K562 (cell line): Measurements from ENCODE around the gene MARCHF5. TPM values are rescaled to one million over a fixed set of nuclear protein-coding genes. Genes with fewer than 3 reads are reported as not detected.

Source experiments
- ATAC-seq: fragments of 200-7000 bp; cut with Tn5 transposase; 3 replicates; pipeline ENCODE4 v1.9.1; 2020; ENCODE audit warnings: moderate library complexity
- BruUV-seq: library from RNA; stranded (reverse); fragments of 400-500 nt; replicated peaks from 2 replicates; lab custom pipeline; 2021; lab: Mats Ljungman, UMichigan
- CTCF ChIA-PET: fragments of 300-600 bp; formaldehyde crosslinking; extraction: SDS; loops from one replicate; lab custom pipeline; 2021; ENCODE audit warnings: low intra/inter-chr PET ratio; lab: Yijun Ruan, JAX
- POLR2A ChIA-PET: fragments of 300-600, 350-650 bp; sonication (Branson Sonifier 250); formaldehyde crosslinking; extraction: SDS; loops from one replicate; lab custom pipeline; 2021; ENCODE audit warnings: antibody characterized with exemption, inconsistent platforms; lab: Yijun Ruan, JAX
- DNase-seq, 4 experiments: peaks; one replicate each; pipeline versions ENCODE4 v3.0.0 to v3.0.0-alpha.2; 2011 to 2018; ENCODE audit warnings: low spot score in 3 of 4, mixed read lengths in 3 of 4; ENCODE audit errors: extremely low read depth in 1 of 4
- FAIRE-seq: peaks from 2 replicates; lab custom pipeline; 2011; peaks lifted over from hg19 to GRCh38; lab: Jason Lieb, UNC
- H2AFZ ChIP-seq: 2 replicates; pipeline ENCODE4 v1.6.0; 2011; ENCODE audit warnings: low read depth, low read length, control low read depth, inconsistent platforms
- H3K27ac ChIP-seq: fragments of 200-600 bp; 3 replicates; pipeline ENCODE4 v1.8.0; 2011; ENCODE audit warnings: low read depth, mild to moderate bottlenecking, control low read depth, inconsistent platforms, low read length, moderate library complexity, mixed read lengths; ENCODE audit errors: extremely low read depth
- H3K27me3 ChIP-seq, 2 experiments: fragments of 300-600 bp in 1 of 2; 2 replicates in 1 of 2; 3 replicates in 1 of 2; pipeline versions ENCODE4 v1.6.0 to v1.8.0; 2011; ENCODE audit warnings: inconsistent platforms in 2 of 2, low read length in 2 of 2, mild to moderate bottlenecking in 1 of 2, mixed read lengths in 1 of 2, moderate library complexity in 1 of 2; ENCODE audit not compliant: control insufficient read depth in 2 of 2, insufficient read depth in 2 of 2
- H3K36me3 ChIP-seq: fragments of 300-600 bp; 3 replicates; pipeline ENCODE4 v1.8.0; 2011; ENCODE audit warnings: mild to moderate bottlenecking, low read length, inconsistent platforms; ENCODE audit not compliant: control insufficient read depth, insufficient read depth
- H3K4me1 ChIP-seq, 2 experiments: fragments of 200-600 bp in 1 of 2; replicated peaks in 1 of 2; 2 replicates in 1 of 2; 3 replicates in 1 of 2; pipeline versions ENCODE4 v1.5.1 to v1.8.0; 2011; ENCODE audit warnings: inconsistent platforms in 2 of 2, low read length in 2 of 2, mild to moderate bottlenecking in 1 of 2, mixed read lengths in 1 of 2, moderate library complexity in 1 of 2; ENCODE audit not compliant: control insufficient read depth in 2 of 2, insufficient read depth in 2 of 2
- H3K4me2 ChIP-seq: 2 replicates; pipeline ENCODE4 v1.6.1; 2011; ENCODE audit warnings: low read length, control low read depth, inconsistent platforms, mixed read lengths; ENCODE audit not compliant: insufficient read depth
- H3K4me3 ChIP-seq: fragments of 200-600 bp; sonication (generic), shearing (Covaris generic); 2 replicates; pipeline ENCODE4 v1.5.1; 2016; ENCODE audit warnings: control low read depth, inconsistent platforms
- H3K79me2 ChIP-seq: fragments of 200-600 bp; 3 replicates; pipeline ENCODE4 v1.8.0; 2011; ENCODE audit warnings: low read length, inconsistent platforms; ENCODE audit not compliant: control insufficient read depth, insufficient read depth
- H3K9ac ChIP-seq, 2 experiments: 2 replicates each; pipeline versions ENCODE4 v1.6.0 to v1.6.1; 2011; ENCODE audit warnings: low read depth in 2 of 2, low read length in 2 of 2, control low read depth in 1 of 2, inconsistent platforms in 1 of 2, mild to moderate bottlenecking in 1 of 2, mixed read lengths in 1 of 2; ENCODE audit not compliant: insufficient read depth in 1 of 2
- H3K9me1 ChIP-seq: one replicate; pipeline ENCODE4 v1.6.0; 2011; ENCODE audit warnings: inconsistent platforms, mild to moderate bottlenecking, low read length, moderate library complexity; ENCODE audit not compliant: control insufficient read depth, insufficient read depth
- H3K9me3 ChIP-seq: replicated peaks from 2 replicates; pipeline ENCODE4 v1.5.1; 2011; ENCODE audit warnings: low read depth, low read length, inconsistent platforms; ENCODE audit not compliant: control insufficient read depth, insufficient read depth
- H4K20me1 ChIP-seq: replicated peaks from 2 replicates; pipeline ENCODE4 v1.6.1; 2011; ENCODE audit warnings: low read length, inconsistent platforms, mixed read lengths; ENCODE audit not compliant: control insufficient read depth, insufficient read depth
- BCLAF1 ChIP-seq, 2 experiments: fragments of 450-650 bp in 1 of 2; IDR thresholded peaks; 2 replicates each; pipeline ENCODE4 v1.6.1; 2011 to 2017; ENCODE audit warnings: low read depth in 2 of 2, antibody characterized with exemption in 1 of 2, borderline replicate concordance in 1 of 2, low read length in 1 of 2, mild to moderate bottlenecking in 1 of 2, mixed read lengths in 1 of 2; ENCODE audit not compliant: control insufficient read depth in 1 of 2
- BMI1 ChIP-seq: fragments of 150-350 bp; IDR thresholded peaks from 2 replicates; pipeline ENCODE4 v1.6.1; 2014; ENCODE audit warnings: low read length
- BRD4 ChIP-seq: fragments of 200-600 bp; sonication (generic); IDR thresholded peaks from 2 replicates; pipeline ENCODE4 v1.6.1; 2017; ENCODE audit warnings: inconsistent platforms
- CEBPB ChIP-seq: fragments of 450-650 bp; IDR thresholded peaks from 2 replicates; pipeline ENCODE4 v1.6.1; 2016; ENCODE audit warnings: missing genetic modification characterization, missing compliant biosample characterization
- JUN ChIP-seq, 2 experiments: sonication (generic) in 1 of 2; formaldehyde crosslinking in 1 of 2; IDR thresholded peaks; 2 replicates each; pipeline versions ENCODE4 v1.6.1 to v1.8.0; 2012 to 2022; ENCODE audit warnings: borderline replicate concordance in 2 of 2, mild to moderate bottlenecking in 2 of 2, improper control_type of control experiment in 1 of 2, low read depth in 1 of 2, low read length in 1 of 2, missing genetic modification reagents in 1 of 2
- JUNB ChIP-seq: fragments of 450-650 bp; formaldehyde crosslinking; conservative IDR thresholded peaks from 2 replicates; pipeline ENCODE4 v1.4.0; 2020; ENCODE audit warnings: mild to moderate bottlenecking
- KDM2B ChIP-seq: fragments of 250-450 bp; sonication (Bioruptor Pico); IDR thresholded peaks from 2 replicates; pipeline ENCODE4 v1.8.0; 2021; ENCODE audit warnings: mild to moderate bottlenecking, moderate library complexity
- MED1 ChIP-seq: sonication (generic); formaldehyde crosslinking; IDR thresholded peaks from 2 replicates; pipeline ENCODE4 v1.8.1; 2023; ENCODE audit warnings: missing genetic modification reagents, borderline replicate concordance
- NFE2L1 ChIP-seq: fragments of 450-650 bp; IDR thresholded peaks from 2 replicates; pipeline ENCODE4 v1.6.1; 2016; ENCODE audit warnings: missing genetic modification characterization, low read depth, mild to moderate bottlenecking, missing compliant biosample characterization, moderate library complexity, borderline replicate concordance
- SIN3B ChIP-seq: fragments of 450-650 bp; IDR thresholded peaks from 2 replicates; pipeline ENCODE4 v1.6.1; 2017; ENCODE audit warnings: low read depth, mild to moderate bottlenecking, moderate library complexity
- ZNF184 ChIP-seq: sonication (generic); formaldehyde crosslinking; IDR thresholded peaks from 2 replicates; pipeline ENCODE4 v1.5.0; 2020; ENCODE audit warnings: missing genetic modification reagents
- ZNF3 ChIP-seq: fragments of 250-450 bp; sonication (Bioruptor Pico); IDR thresholded peaks from 2 replicates; pipeline ENCODE4 v1.5.0; 2021; ENCODE audit warnings: mild to moderate bottlenecking, moderate library complexity
- ZNF655 ChIP-seq: fragments of 250-450 bp; sonication (Bioruptor Pico); IDR thresholded peaks from 2 replicates; pipeline ENCODE4 v1.5.0; 2021
- WGBS: fragments of 100-300 bp; shearing (Covaris generic); methylation state at CpG from one replicate; pipeline ENCODE4 v1.1.6; 2016; ENCODE audit warnings: low coverage, mixed read lengths; ENCODE audit not compliant: insufficient coverage; ENCODE audit errors: missing lambda C conversion rate; 5-methylcytosine and 5-hydroxymethylcytosine counted together
- in situ Hi-C: fragments of 300-500 bp; cut with MboI; formaldehyde crosslinking; loops from 4 replicates; pipeline ENCODE4 v1.15.0; 2018; ENCODE audit warnings: inconsistent platforms, mixed read lengths
- intact Hi-C: fragments of 100-400 bp; cut with micrococcal nuclease; formaldehyde crosslinking; loops from 2 replicates; pipeline ENCODE4 v1.14.2; 2022
- polyA plus RNA-seq, 8 experiments: library from polyadenylated mRNA; depleted of rRNA in 4 of 8; stranded (reverse) in 5 of 8; unstranded in 3 of 8; fragments of >200 nt; fragmentation: Nextera tagmentation in 2 of 8; fragmentation: Illumina TruSeq in 1 of 8; extraction: Ambion mirVana in 2 of 8; extraction: Trizol in 1 of 8; gene quantifications; 2 replicates each; pipeline versions ENCODE4 v1.2.1 to v1.2.3, GENCODE V29; 2011 to 2014; ENCODE audit warnings: inconsistent platforms in 1 of 8, missing spikeins in 1 of 8
- total RNA-seq, 7 experiments: library from RNA; depleted of rRNA in 6 of 7; stranded (reverse); fragments of >200 nt in 6 of 7; fragmentation: Illumina TruSeq in 2 of 7; extraction: Trizol in 2 of 7; gene quantifications; 2 replicates each; pipeline versions ENCODE4 v1.2.1 to v1.2.3, GENCODE V29; 2011 to 2021; ENCODE audit warnings: low replicate concordance in 1 of 7

Gene MARCHF5
- total and polyA plus RNA-seq, 9 of the 15 experiments (the other 6 are each of a cell fraction or from before 2014, with no cell fraction given), result 3.4 to 27.2 (median 11.5) TPM

GRCh38 chr10:92264249-92264648, 26.7 kb upstream of the MARCHF5 start:
- POLR2A ChIA-PET, result no interaction called here
- Histone ChIP-seq H2AFZ (no peak overlapping the region), H3K27ac (no peak overlapping the region), H3K79me2 (no peaks in the 10 kb centered on the region), H3K9me1 (no peaks in the 10 kb centered on the region), H3K4me1 (no peaks in the 10 kb centered on the region), H3K4me3 (no peak overlapping the region), H3K27me3 (no peaks in the 10 kb centered on the region), H4K20me1 (no peaks in the 10 kb centered on the region), H3K4me2 (no peak overlapping the region), H3K36me3 (no peaks in the 10 kb centered on the region), H3K9me3 (no peaks in the 10 kb centered on the region), H3K9ac (no peak overlapping the region)
- in situ Hi-C loops (no loop called here), intact Hi-C loops (no loop called here)
- WGBS, result 100% methylated on average over 1 of the region's 2 CpGs
- FAIRE-seq (no peak), DNase-seq (no peak), ATAC-seq (no peak)
- BruUV-seq, result no TSS peak
- CTCF ChIA-PET, result no interaction called here
- TF ChIP-seq CEBPB (no peak), ZNF184 (CRISPR knock-in tag) (no peak), ZNF3 (CRISPR knock-in tag) (no peak), MED1 (CRISPR knock-in tag) (no peak), BCLAF1 (IDR thresholded peaks at IDR 0.05; ENCODE audit: borderline replicate concordance in 1 of 2, control insufficient read depth in 1 of 2, low read depth in 2 of 2, low read length in 1 of 2) (no peak), BMI1 (no peak), KDM2B (no peak), JUNB (CRISPR knock-in tag) (no peak), ZNF655 (CRISPR knock-in tag) (no peak), SIN3B (no peak), NFE2L1 (no peak), BRD4 (no peak), JUN (IDR thresholded peaks at IDR 0.05; ENCODE audit: borderline replicate concordance, low read depth, low read length) (no peak), JUN (CRISPR knock-in tag; IDR thresholded peaks at IDR 0.05; ENCODE audit: borderline replicate concordance) (no peak)
